Mesendoderm (in vitro differentiated cells): ENCODE results near the gene TAF9B.

Experiments used
- DNase-seq: peaks from one replicate; pipeline ENCODE4 v3.0.0; 2013
- H2AK5ac ChIP-seq: 2 replicates; pipeline ENCODE4 v1.6.1; 2013; ENCODE audit warnings: low read length, inconsistent platforms
- H2BK120ac ChIP-seq: 2 replicates; pipeline ENCODE4 v1.6.1; 2013; ENCODE audit warnings: low read depth, mild to moderate bottlenecking, low read length, moderate library complexity, mixed read lengths
- H2BK15ac ChIP-seq: replicated peaks from 2 replicates; pipeline ENCODE4 v1.6.1; 2013; ENCODE audit warnings: low read depth, mild to moderate bottlenecking, moderate library complexity
- H2BK5ac ChIP-seq: 2 replicates; pipeline ENCODE4 v1.6.1; 2013; ENCODE audit warnings: low read length, inconsistent platforms
- H3K18ac ChIP-seq: 2 replicates; pipeline ENCODE4 v1.6.1; 2013; ENCODE audit warnings: mild to moderate bottlenecking, low read length, mixed read lengths
- H3K23ac ChIP-seq: one replicate; pipeline ENCODE4 v1.6.1; 2013; ENCODE audit warnings: low read length
- H3K27ac ChIP-seq: 2 replicates; pipeline ENCODE4 v1.5.1; 2013; ENCODE audit warnings: low read depth, mild to moderate bottlenecking, inconsistent platforms, low read length, moderate library complexity
- H3K27me3 ChIP-seq: 2 replicates; pipeline ENCODE4 v1.6.1; 2013; ENCODE audit warnings: low read length, control low read depth, mild to moderate bottlenecking, inconsistent platforms; ENCODE audit not compliant: insufficient read depth, poor library complexity
- H3K36me3 ChIP-seq: 2 replicates; pipeline ENCODE4 v1.6.1; 2013; ENCODE audit warnings: low read length, inconsistent platforms; ENCODE audit not compliant: control insufficient read depth, insufficient read depth
- H3K4ac ChIP-seq: one replicate; pipeline ENCODE4 v1.6.1; 2013; ENCODE audit warnings: low read depth, mild to moderate bottlenecking, low read length, moderate library complexity
- H3K4me1 ChIP-seq: 2 replicates; pipeline ENCODE4 v1.6.1; 2013; ENCODE audit warnings: low read depth, low read length, inconsistent platforms; ENCODE audit not compliant: control insufficient read depth
- H3K4me2 ChIP-seq: 2 replicates; pipeline ENCODE4 v1.6.1; 2013; ENCODE audit warnings: low read length
- H3K4me3 ChIP-seq: 2 replicates; pipeline ENCODE4 v1.5.1; 2013; ENCODE audit warnings: mild to moderate bottlenecking, low read length
- H3K56ac ChIP-seq: one replicate; pipeline ENCODE4 v1.6.1; 2013; ENCODE audit warnings: low read length
- H3K79me1 ChIP-seq: 2 replicates; pipeline ENCODE4 v1.6.1; 2013; ENCODE audit warnings: low read length, inconsistent platforms
- H3K79me2 ChIP-seq: 2 replicates; pipeline ENCODE4 v1.6.1; 2013; ENCODE audit warnings: mild to moderate bottlenecking, low read length; ENCODE audit not compliant: control insufficient read depth, insufficient read depth
- H3K9ac ChIP-seq: 2 replicates; pipeline ENCODE4 v1.6.1; 2013; ENCODE audit warnings: low read length, inconsistent platforms
- H4K5ac ChIP-seq: one replicate; pipeline ENCODE4 v1.6.1; 2013; ENCODE audit warnings: low read length
- H4K8ac ChIP-seq: one replicate; pipeline ENCODE4 v1.6.1; 2013; ENCODE audit warnings: low read depth, mild to moderate bottlenecking, control low read depth, low read length, moderate library complexity
- WGBS: extraction: QIAGEN DNeasy Blood & Tissue Kit; methylation state at CpG from one replicate; pipeline ENCODE4 v1.1.7; 2013; ENCODE audit warnings: low lambda C conversion rate, missing lambda C conversion rate; ENCODE audit not compliant: insufficient coverage; ENCODE audit errors: extremely low coverage; 5-methylcytosine and 5-hydroxymethylcytosine counted together

The TAF9B gene

DNA sequence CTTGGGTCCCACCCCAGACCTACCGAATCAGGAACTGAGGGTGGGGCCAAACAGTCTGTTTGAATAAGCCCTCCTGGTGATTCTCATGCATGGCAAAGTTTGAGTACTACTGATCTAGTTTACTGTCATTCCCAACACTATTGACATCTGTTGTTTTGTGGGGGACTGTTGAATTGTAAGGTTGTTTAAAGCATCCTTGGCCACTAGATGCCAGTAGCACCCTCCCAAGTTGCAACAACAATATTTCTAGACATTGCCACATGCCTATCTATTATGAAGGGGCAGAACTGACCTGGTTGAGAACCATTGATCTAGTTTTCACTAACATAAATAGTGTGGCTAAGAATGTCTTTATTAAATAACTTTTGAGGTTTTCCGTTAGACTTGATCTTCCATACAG, 15.1 kb downstream of the TAF9B start:
- Histone ChIP-seq H2BK5ac (no peak overlapping the region), H2AK5ac (no peak overlapping the region), H3K27me3 (no peaks in the 10 kb centered on the region), H3K56ac (no peak overlapping the region), H3K4ac (no peak overlapping the region), H4K5ac (no peak overlapping the region), H3K36me3 (no peaks in the 10 kb centered on the region), H2BK120ac (no peak overlapping the region), H2BK15ac (no peak overlapping the region), H3K18ac (no peak overlapping the region), H3K4me2 (no peak overlapping the region), H3K79me1 (no peaks in the 10 kb centered on the region), H3K9ac (no peak overlapping the region), H3K4me1 (no peaks in the 10 kb centered on the region), H4K8ac (no peak overlapping the region), H3K27ac (no peak overlapping the region), H3K4me3 (no peak overlapping the region), H3K79me2 (no peaks in the 10 kb centered on the region), H3K23ac (no peak overlapping the region)
- WGBS, result no CpG with 5 or more reads among the region's 2 CpGs
- peak; percentile 14 for DNase-seq

DNA sequence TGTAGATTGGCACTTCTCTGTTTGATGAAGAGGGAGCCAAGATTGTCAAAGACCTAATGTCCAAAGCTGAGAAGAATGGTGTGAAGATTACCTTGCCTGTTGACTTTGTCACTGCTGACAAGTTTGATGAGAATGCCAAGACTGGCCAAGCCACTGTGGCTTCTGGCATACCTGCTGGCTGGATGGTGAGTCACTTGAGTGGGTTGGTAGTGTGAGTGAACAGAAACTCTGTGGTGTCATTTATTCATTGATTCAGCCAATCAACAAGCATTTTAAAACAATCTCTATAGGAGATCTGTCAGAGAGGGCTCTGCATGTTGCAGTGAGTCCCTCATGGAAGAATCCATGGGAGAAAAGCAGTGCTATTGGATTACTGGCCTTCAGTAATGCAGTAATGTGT, 16.3 kb downstream of the TAF9B start:
- Histone ChIP-seq H3K4me2 (no peak overlapping the region), H3K27ac (no peak overlapping the region)

DNA sequence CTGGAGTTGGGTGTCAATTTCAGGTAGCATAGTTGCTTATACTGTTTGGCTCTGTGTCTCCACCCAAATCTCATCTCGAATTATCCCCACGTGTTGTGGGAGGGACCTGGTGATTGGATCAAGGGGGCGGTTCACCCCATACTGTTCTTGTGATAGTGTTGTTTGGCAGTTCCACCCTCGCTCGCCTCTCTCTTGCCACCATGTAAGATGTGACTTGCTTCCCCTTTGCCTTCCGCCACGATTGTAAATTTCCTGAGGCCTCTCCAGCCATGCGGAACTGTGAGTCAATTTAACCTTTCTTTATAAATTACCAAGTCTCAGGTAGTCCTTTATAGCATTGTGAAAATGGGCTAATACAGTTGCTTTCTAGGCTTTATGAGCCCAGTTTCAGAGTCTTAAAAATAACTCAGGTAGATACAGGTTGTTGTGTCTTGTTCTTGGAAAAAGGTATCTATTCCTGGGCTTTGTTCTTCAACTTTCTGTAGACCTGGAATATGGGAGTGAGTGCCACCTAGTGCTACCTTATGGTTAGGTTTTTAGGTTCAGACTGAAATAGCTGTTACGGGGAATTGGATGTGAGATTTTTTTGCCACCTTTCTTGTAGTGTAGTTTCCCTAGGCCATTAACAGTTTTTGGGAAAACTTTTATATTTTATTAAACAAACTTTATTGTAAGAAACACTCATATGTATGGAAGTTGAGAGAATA, 19.8 kb downstream of the TAF9B start:
- no peak overlapping the region for H2BK5ac ChIP-seq
- no peak overlapping the region for H3K4me2 ChIP-seq
- H2BK15ac ChIP-seq, result no peak overlapping the region
- H3K9ac ChIP-seq, result no peak overlapping the region
- peak; percentile 33 for DNase-seq
- H3K27ac ChIP-seq, result no peak overlapping the region
- H3K79me2 ChIP-seq, result no peaks in the 10 kb centered on the region
- no peaks in the 10 kb centered on the region for H3K4me1 ChIP-seq
- H3K36me3 ChIP-seq, result no peaks in the 10 kb centered on the region
- no peak overlapping the region for H2AK5ac ChIP-seq
- H3K4me3 ChIP-seq, result no peak overlapping the region
- H3K27me3 ChIP-seq, result no peaks in the 10 kb centered on the region
- no peak overlapping the region for H3K4ac ChIP-seq
- H3K23ac ChIP-seq, result no peak overlapping the region
- H3K18ac ChIP-seq, result no peak overlapping the region
- H3K79me1 ChIP-seq, result no peaks in the 10 kb centered on the region
- H4K5ac ChIP-seq, result no peak overlapping the region
- no peak overlapping the region for H3K56ac ChIP-seq
- H2BK120ac ChIP-seq, result no peak overlapping the region
- H4K8ac ChIP-seq, result no peak overlapping the region
- WGBS, result no CpG with 5 or more reads among the region's 9 CpGs

More for the DNA sequence above, 16.3 kb downstream of the TAF9B start:
- H2AK5ac ChIP-seq, result no peak overlapping the region
- H2BK120ac ChIP-seq, result no peak overlapping the region
- no peak for DNase-seq
- H3K79me2 ChIP-seq, result no peaks in the 10 kb centered on the region
- H3K56ac ChIP-seq, result no peak overlapping the region
- H3K36me3 ChIP-seq, result no peaks in the 10 kb centered on the region
- no peaks in the 10 kb centered on the region for H3K27me3 ChIP-seq
- H2BK5ac ChIP-seq, result no peak overlapping the region
- no peak overlapping the region for H3K9ac ChIP-seq
- H3K4me3 ChIP-seq, result no peak overlapping the region
- H3K23ac ChIP-seq, result no peak overlapping the region
- H4K5ac ChIP-seq, result no peak overlapping the region
- no peak overlapping the region for H3K18ac ChIP-seq
- no peaks in the 10 kb centered on the region for H3K79me1 ChIP-seq
- no peak overlapping the region for H4K8ac ChIP-seq
- H2BK15ac ChIP-seq, result no peak overlapping the region
- H3K4me1 ChIP-seq, result no peaks in the 10 kb centered on the region
- no peak overlapping the region for H3K4ac ChIP-seq

DNA sequence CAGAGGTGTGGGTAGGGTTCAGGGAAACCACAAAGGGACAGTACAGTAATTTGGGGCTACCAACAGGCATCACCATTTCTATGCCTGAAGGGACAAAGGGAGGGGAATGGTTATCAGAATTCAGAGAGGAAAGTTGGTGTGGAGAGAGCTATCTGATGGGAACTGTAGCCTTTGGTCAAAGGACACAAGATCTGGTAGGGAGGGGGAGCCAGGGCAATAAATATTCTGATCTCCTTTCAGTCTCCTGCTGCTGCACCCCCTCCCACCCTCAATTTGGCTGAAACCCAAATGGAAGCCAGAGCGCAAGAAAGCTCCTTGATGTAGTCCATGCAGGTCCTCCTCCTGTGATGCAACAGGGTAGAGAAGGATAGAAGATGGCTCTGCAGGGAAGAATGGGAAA, 20.8 kb downstream of the TAF9B start:
- Histone ChIP-seq H3K18ac (no peak overlapping the region), H3K36me3 (no peaks in the 10 kb centered on the region)
- no CpG with 5 or more reads among the region's 1 CpG for WGBS

DNA sequence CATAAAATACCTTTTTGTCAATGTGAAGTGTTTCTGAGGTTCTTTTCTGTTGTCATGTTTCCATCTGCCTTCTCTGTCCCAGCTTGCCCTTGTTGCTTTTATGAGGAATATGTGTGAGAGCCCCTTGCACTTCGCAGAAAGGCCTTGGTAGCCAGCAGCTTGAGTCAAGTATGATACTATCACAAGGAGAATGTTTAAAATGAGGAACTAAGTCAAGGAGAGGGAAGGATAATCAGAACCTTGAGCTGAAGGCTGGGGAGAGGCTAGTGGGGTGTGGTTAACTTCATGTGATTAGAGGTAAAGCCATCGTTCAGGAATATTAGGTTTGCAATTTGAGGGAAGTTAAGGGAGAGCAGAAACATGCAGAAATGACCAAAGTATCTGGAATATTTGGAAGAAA, 22.7 kb downstream of the TAF9B start:
- no peaks in the 10 kb centered on the region for H3K79me1 ChIP-seq
- H3K27me3 ChIP-seq, result no peaks in the 10 kb centered on the region
- WGBS, result no CpG with 5 or more reads among the region's 2 CpGs
- no peaks in the 10 kb centered on the region for H3K36me3 ChIP-seq
- no peaks in the 10 kb centered on the region for H3K4me1 ChIP-seq
- H3K4me2 ChIP-seq, result no peak overlapping the region
- H2BK120ac ChIP-seq, result no peak overlapping the region
- no peak overlapping the region for H3K18ac ChIP-seq
- H3K4me3 ChIP-seq, result no peak overlapping the region
- DNase-seq, result no peak
- no peak overlapping the region for H4K8ac ChIP-seq
- H2BK5ac ChIP-seq, result no peak overlapping the region
- H3K9ac ChIP-seq, result no peak overlapping the region
- no peak overlapping the region for H3K23ac ChIP-seq
- no peak overlapping the region for H3K4ac ChIP-seq
- no peak overlapping the region for H3K27ac ChIP-seq
- H2BK15ac ChIP-seq, result no peak overlapping the region
- no peak overlapping the region for H3K56ac ChIP-seq
- no peak overlapping the region for H2AK5ac ChIP-seq
- no peak overlapping the region for H4K5ac ChIP-seq
- no peaks in the 10 kb centered on the region for H3K79me2 ChIP-seq

More for the DNA sequence above, 20.8 kb downstream of the TAF9B start:
- Histone ChIP-seq H3K4ac (no peak overlapping the region), H3K23ac (no peak overlapping the region), H3K9ac (no peak overlapping the region), H2BK5ac (no peak overlapping the region), H3K79me1 (no peaks in the 10 kb centered on the region), H3K4me3 (no peak overlapping the region), H3K4me1 (no peaks in the 10 kb centered on the region), H3K27me3 (no peaks in the 10 kb centered on the region), H2BK120ac (no peak overlapping the region), H2AK5ac (no peak overlapping the region), H2BK15ac (no peak overlapping the region), H4K5ac (no peak overlapping the region), H4K8ac (no peak overlapping the region), H3K27ac (no peak overlapping the region), H3K79me2 (no peaks in the 10 kb centered on the region), H3K56ac (no peak overlapping the region), H3K4me2 (no peak overlapping the region)
- DNase-seq, result no peak

DNA sequence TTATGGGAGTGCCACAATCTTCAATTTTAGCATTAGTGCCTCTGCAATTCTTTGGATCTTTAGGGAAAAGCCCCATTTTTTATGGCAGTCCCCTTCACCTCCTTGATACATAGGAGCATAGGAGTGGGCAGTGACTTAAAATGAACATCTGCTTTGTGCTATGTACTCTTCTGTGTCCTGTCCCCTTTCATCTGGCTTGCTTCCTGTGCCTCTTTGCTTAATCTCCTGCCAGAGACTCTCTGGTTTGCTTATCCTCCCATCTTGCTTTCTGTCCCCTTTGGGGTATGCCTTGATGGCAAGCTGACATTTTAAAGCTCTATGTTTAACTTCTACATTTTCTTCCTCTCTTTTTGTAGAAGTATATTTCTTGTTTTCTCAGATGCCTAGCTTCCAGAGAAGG, 23.1 kb downstream of the TAF9B start:
- no peak overlapping the region for H2BK15ac ChIP-seq
- no peak overlapping the region for H2AK5ac ChIP-seq
- no peak overlapping the region for H3K18ac ChIP-seq
- H4K5ac ChIP-seq, result no peak overlapping the region
- H3K56ac ChIP-seq, result no peak overlapping the region
- H3K4me3 ChIP-seq, result no peak overlapping the region
- no peaks in the 10 kb centered on the region for H3K36me3 ChIP-seq
- H3K4ac ChIP-seq, result no peak overlapping the region
- H2BK5ac ChIP-seq, result no peak overlapping the region
- no peaks in the 10 kb centered on the region for H3K79me1 ChIP-seq
- no peak overlapping the region for H2BK120ac ChIP-seq
- no peak overlapping the region for H3K27ac ChIP-seq
- DNase-seq, result no peak
- no peak overlapping the region for H3K4me2 ChIP-seq
- no peak overlapping the region for H3K23ac ChIP-seq
- H3K27me3 ChIP-seq, result no peaks in the 10 kb centered on the region
- H3K9ac ChIP-seq, result no peak overlapping the region
- no peak overlapping the region for H4K8ac ChIP-seq
- H3K79me2 ChIP-seq, result peaks cover 2% of the 10 kb centered on the region
- H3K4me1 ChIP-seq, result no peaks in the 10 kb centered on the region
